IMR-90 (cell line): ENCODE measurements around the gene POLR3E. TPM values are rescaled to one million over a fixed set of nuclear protein-coding genes. Genes with fewer than 3 reads are reported as not detected.

ENCODE experiments used
- ATAC-seq: fragments of 200-7000 bp; cut with Tn5 transposase; 2 replicates; pipeline ENCODE4 v1.9.1; 2020; ENCODE audit warnings: low read depth, mild to moderate bottlenecking, moderate library complexity
- BruUV-seq: library from RNA; stranded (reverse); fragments of 400-500 nt; replicated peaks from 2 replicates; lab custom pipeline; 2021; lab: Mats Ljungman, UMichigan
- CTCF ChIA-PET: fragments of 300-600 bp; formaldehyde crosslinking; extraction: SDS; loops from one replicate; lab custom pipeline; 2021; ENCODE audit warnings: antibody characterized with exemption; lab: Yijun Ruan, JAX
- POLR2A ChIA-PET: fragments of 300-600 bp; sonication (Branson Sonifier 250); formaldehyde crosslinking; loops from one replicate; lab custom pipeline; 2022; ENCODE audit warnings: antibody characterized with exemption; ENCODE audit not compliant: unreplicated experiment; lab: Charles Lee
- DNase-seq: peaks from one replicate; pipeline ENCODE4 v3.0.0; 2013
- H2AFZ ChIP-seq: replicated peaks from 2 replicates; pipeline ENCODE3; 2013; ENCODE audit warnings: low read length, mild to moderate bottlenecking; ENCODE audit not compliant: poor library complexity
- H2AK5ac ChIP-seq: 2 replicates; pipeline ENCODE4 v1.6.1; 2013; ENCODE audit warnings: low read depth, low read length, inconsistent platforms
- H2AK9ac ChIP-seq: replicated peaks from 2 replicates; pipeline ENCODE3; 2013; ENCODE audit warnings: mild to moderate bottlenecking, low read depth, low read length, moderate library complexity; ENCODE audit not compliant: poor library complexity
- H2BK120ac ChIP-seq: 2 replicates; pipeline ENCODE4 v1.6.1; 2013; ENCODE audit warnings: low read depth, low read length, inconsistent platforms
- H2BK15ac ChIP-seq: 3 replicates; pipeline ENCODE4 v1.6.1; 2013; ENCODE audit warnings: low read depth, low read length, inconsistent platforms
- H2BK20ac ChIP-seq: 2 replicates; pipeline ENCODE4 v1.6.1; 2013; ENCODE audit warnings: low read depth, mild to moderate bottlenecking, inconsistent platforms, low read length, moderate library complexity
- H2BK5ac ChIP-seq: 2 replicates; pipeline ENCODE4 v1.6.1; 2013; ENCODE audit warnings: mild to moderate bottlenecking, low read depth, low read length, inconsistent platforms; ENCODE audit not compliant: poor library complexity, severe bottlenecking
- H3K14ac ChIP-seq: replicated peaks from 2 replicates; pipeline ENCODE4 v1.6.1; 2013; ENCODE audit warnings: low read depth, low read length, inconsistent platforms
- H3K18ac ChIP-seq: 2 replicates; pipeline ENCODE4 v1.6.1; 2013; ENCODE audit warnings: low read depth, low read length, control low read depth
- H3K23ac ChIP-seq: 2 replicates; pipeline ENCODE4 v1.6.1; 2013; ENCODE audit warnings: low read depth, low read length, inconsistent platforms
- H3K27ac ChIP-seq: 2 replicates; pipeline ENCODE4 v1.5.1; 2013; ENCODE audit warnings: mild to moderate bottlenecking, control low read depth, low read length; ENCODE audit not compliant: insufficient read depth
- H3K27me3 ChIP-seq: 2 replicates; pipeline ENCODE4 v1.6.1; 2013; ENCODE audit warnings: low read length; ENCODE audit not compliant: control insufficient read depth, insufficient read depth
- H3K36me3 ChIP-seq: 2 replicates; pipeline ENCODE4 v1.6.1; 2013; ENCODE audit warnings: low read length, mixed read lengths; ENCODE audit not compliant: control insufficient read depth, insufficient read depth
- H3K4ac ChIP-seq: 2 replicates; pipeline ENCODE4 v1.6.1; 2013; ENCODE audit warnings: low read depth, low read length, inconsistent platforms
- H3K4me1 ChIP-seq: 2 replicates; pipeline ENCODE4 v1.6.1; 2013; ENCODE audit warnings: low read length, mixed read lengths; ENCODE audit not compliant: control insufficient read depth, insufficient read depth
- H3K4me2 ChIP-seq: 2 replicates; pipeline ENCODE4 v1.6.1; 2013; ENCODE audit warnings: low read depth, mild to moderate bottlenecking, control low read depth, low read length, moderate library complexity
- H3K4me3 ChIP-seq: 2 replicates; pipeline ENCODE4 v1.5.1; 2013; ENCODE audit warnings: low read depth, mild to moderate bottlenecking, control low read depth, low read length, moderate library complexity; ENCODE audit not compliant: insufficient read depth
- H3K56ac ChIP-seq: 2 replicates; pipeline ENCODE4 v1.6.1; 2013; ENCODE audit warnings: low read length, inconsistent platforms; ENCODE audit not compliant: insufficient read depth; ENCODE audit errors: extremely low read depth
- H3K79me1 ChIP-seq, 2 experiments: 2 replicates each; pipeline ENCODE4 v1.6.1; 2013; ENCODE audit warnings: low read length in 2 of 2, inconsistent platforms in 1 of 2, low read depth in 1 of 2
- H3K9ac ChIP-seq: 2 replicates; pipeline ENCODE4 v1.6.1; 2013; ENCODE audit warnings: low read depth, low read length, control low read depth
- H3K9me1 ChIP-seq: 2 replicates; pipeline ENCODE4 v1.6.1; 2013; ENCODE audit warnings: low read length, inconsistent platforms; ENCODE audit not compliant: insufficient read depth
- H3K9me3 ChIP-seq: 2 replicates; pipeline ENCODE4 v1.6.1; 2013; ENCODE audit warnings: low read length; ENCODE audit not compliant: control insufficient read depth, insufficient read depth
- H4K20me1 ChIP-seq: 2 replicates; pipeline ENCODE4 v1.6.1; 2013; ENCODE audit warnings: low read length, inconsistent platforms; ENCODE audit not compliant: insufficient read depth
- H4K5ac ChIP-seq: 2 replicates; pipeline ENCODE4 v1.6.1; 2013; ENCODE audit warnings: mild to moderate bottlenecking, low read depth, low read length, control low read depth
- H4K8ac ChIP-seq, 2 experiments: 2 replicates each; pipeline ENCODE4 v1.6.1; 2013; ENCODE audit warnings: low read depth in 2 of 2, low read length in 2 of 2, control low read depth in 1 of 2, inconsistent platforms in 1 of 2
- H4K91ac ChIP-seq: 2 replicates; pipeline ENCODE4 v1.6.1; 2013; ENCODE audit warnings: low read depth, low read length, inconsistent platforms; ENCODE audit not compliant: insufficient read depth
- CEBPB ChIP-seq: IDR thresholded peaks from 2 replicates; pipeline ENCODE4 v1.6.1; 2012; ENCODE audit warnings: low read depth, low read length, improper control_type of control experiment
- ELK1 ChIP-seq: fragments of 150-350 bp; IDR thresholded peaks from 2 replicates; pipeline ENCODE4 v1.6.1; 2016; ENCODE audit warnings: low read depth, mild to moderate bottlenecking, low read length, moderate library complexity, borderline replicate concordance
- NFE2L2 ChIP-seq: fragments of 150-350 bp; IDR thresholded peaks from 2 replicates; pipeline ENCODE4 v1.6.1; 2016; ENCODE audit warnings: low read depth, mild to moderate bottlenecking, low read length
- WGBS, 2 experiments: methylation state at CpG; one replicate each; pipeline versions ENCODE4 v1.1.5 to v1.1.7; 2013; ENCODE audit warnings: missing lambda C conversion rate in 2 of 2; ENCODE audit not compliant: insufficient read length in 1 of 2; ENCODE audit errors: extremely low coverage in 2 of 2; 5-methylcytosine and 5-hydroxymethylcytosine counted together
- dilution Hi-C: fragments of 300-500 bp; cut with HindIII; formaldehyde crosslinking; loops from one replicate; pipeline ENCODE4 v1.14.3; 2018; ENCODE audit warnings: low sequenced_read_pairs; ENCODE audit not compliant: unreplicated experiment
- in situ Hi-C: fragments of 300-500 bp; cut with MboI; formaldehyde crosslinking; loops from 3 replicates; pipeline ENCODE4 v1.14.3; 2019; ENCODE audit warnings: low sequenced_read_pairs, inconsistent platforms, mixed read lengths
- intact Hi-C: fragments of 100-400 bp; cut with micrococcal nuclease; formaldehyde crosslinking; loops from 2 replicates; pipeline ENCODE4 v1.10.0; 2022
- polyA plus RNA-seq, 3 experiments: library from polyadenylated mRNA; depleted of rRNA; stranded (reverse); fragments of >200 nt; gene quantifications; 2 replicates each; pipeline ENCODE4 v1.2.3, GENCODE V29; 2012; ENCODE audit warnings: low replicate concordance in 1 of 3
- total RNA-seq: library from RNA; depleted of rRNA; stranded (reverse); fragments of >200 nt; gene quantifications from 2 replicates; pipeline ENCODE4 v1.2.3, GENCODE V29; 2012

Gene POLR3E
- total and polyA plus RNA-seq, 2 of the 4 experiments (the other 2 are of a cell fraction): 19.9 to 46.0 TPM

GRCh38 chr16:22291860-22292318, 5.3 kb upstream of the POLR3E start:
- no peak overlapping the region for H3K4me2 ChIP-seq
- no peak overlapping the region for H2AK9ac ChIP-seq
- peak overlapping the region; percentile 29 to 64; a peak in 2 of 4 replicates for H4K8ac ChIP-seq
- H3K27ac ChIP-seq: peak overlapping the region; percentile 52; the same call in 1 of the 2 replicates
- H2BK20ac ChIP-seq: peak overlapping the region; percentile 27; the same call in 1 of the 2 replicates
- peak overlapping the region; percentile 91 for H4K91ac ChIP-seq
- no peak overlapping the region; the same call in 1 of the 2 replicates for H3K23ac ChIP-seq
- TF ChIP-seq CEBPB (peak; percentile 85), ELK1 (no peak), NFE2L2 (no peak)
- no TSS peak for BruUV-seq
- peak overlapping the region; percentile 34; the same call in 1 of the 2 replicates for H4K5ac ChIP-seq
- ChIA-PET CTCF (no interaction called here), POLR2A (no interaction called here)
- no peaks in the 10 kb centered on the region for H3K79me1 ChIP-seq
- intact Hi-C loops: loop anchor here (10.0 kb wide), 1 partner anchor 207 kb away; no protein-coding TSS in a partner anchor
- no peak overlapping the region for H2AK5ac ChIP-seq
- no peaks in the 10 kb centered on the region; the same call in 1 of the 2 replicates for H3K9me1 ChIP-seq
- peaks cover 4% of the 10 kb centered on the region; the same call in 1 of the 2 replicates for H3K4me1 ChIP-seq
- H3K9me3 ChIP-seq: no peaks in the 10 kb centered on the region
- no peak overlapping the region for H2AFZ ChIP-seq
- H3K18ac ChIP-seq: peak overlapping the region; percentile 16; the same call in 1 of the 2 replicates
- no peaks in the 10 kb centered on the region for H4K20me1 ChIP-seq
- WGBS, 2 experiments: no CpG with 5 or more reads among the region's 4 CpGs
- dilution Hi-C loops: no loop called here
- H3K4me3 ChIP-seq: no peak overlapping the region
- H3K56ac ChIP-seq: no peak overlapping the region; the same call in 1 of the 2 replicates
- no peaks in the 10 kb centered on the region for H3K36me3 ChIP-seq
- H3K9ac ChIP-seq: peak overlapping the region; percentile 32
- no peak overlapping the region for H2BK5ac ChIP-seq
- H3K14ac ChIP-seq: no peak overlapping the region; the same call in 1 of the 2 replicates
- peak overlapping the region; percentile 60 for H2BK120ac ChIP-seq
- DNase-seq (peak; percentile 55), ATAC-seq (peak; percentile 41; the same call in 1 of the 2 replicates)
- in situ Hi-C loops: loop anchor here (10.0 kb wide), 1 partner anchor 287 kb away; the partner anchor contains the start of genes MOSMO and PDZD9
- no peaks in the 10 kb centered on the region for H3K27me3 ChIP-seq
- peak overlapping the region; percentile 26 for H3K4ac ChIP-seq
- H2BK15ac ChIP-seq: peak overlapping the region; percentile 3; the same call in 1 of the 3 replicates
